ENCODE results near the gene BRPF3.
A peak's percentile ranks its signal among the peaks of the same experiment; 100 is the strongest.
"Not testable (repeated sequence)": the region's sequence is repeated elsewhere in the genome, so short reads cannot be mapped to it uniquely, and the experiment has no call there.

BRPF3 gene

GRCh38 chr6:36200154-36200891, 3.8 kb downstream of the BRPF3 start:
- no peak for DNase-seq (ENCODE audit: extremely low read depth in 1 of 2, low read depth in 1 of 2)

- no peak for DNase-seq (ENCODE audit: extremely low read depth in 1 of 2, low read depth in 1 of 2)
These were observed 4.6 kb downstream of the BRPF3 start for GRCh38 chr6:36200998-36201596.

- DNase-seq (ENCODE audit: extremely low read depth in 1 of 2, low read depth in 1 of 2) = no peak
These were observed 5.1 kb downstream of the BRPF3 start for GRCh38 chr6:36201612-36202011.

GRCh38 chr6:36202101-36202500, 5.6 kb downstream of the BRPF3 start:
- no peak for DNase-seq (ENCODE audit: extremely low read depth in 1 of 2, low read depth in 1 of 2)

- peak in 1 of 2 donors; percentile 18 for DNase-seq (ENCODE audit: extremely low read depth in 1 of 2, low read depth in 1 of 2)
These were observed 7.7 kb downstream of the BRPF3 start for GRCh38 chr6:36204068-36204753.

GRCh38 chr6:36207155-36207554, 10.6 kb downstream of the BRPF3 start:
- DNase-seq (ENCODE audit: extremely low read depth in 1 of 2, low read depth in 1 of 2) = no peak

- DNase-seq (ENCODE audit: extremely low read depth in 1 of 2, low read depth in 1 of 2) = no peak
These were observed 13.1 kb downstream of the BRPF3 start for GRCh38 chr6:36209606-36210005.

GRCh38 chr6:36210182-36210581, 13.6 kb downstream of the BRPF3 start:
- DNase-seq (ENCODE audit: extremely low read depth in 1 of 2, low read depth in 1 of 2) = no peak

GRCh38 chr6:36210886-36211595, 14.5 kb downstream of the BRPF3 start:
- no peak for DNase-seq (ENCODE audit: extremely low read depth in 1 of 2, low read depth in 1 of 2)

GRCh38 chr6:36216559-36216958, 20.0 kb downstream of the BRPF3 start:
- no peak for DNase-seq (ENCODE audit: extremely low read depth in 1 of 2, low read depth in 1 of 2)

- DNase-seq (ENCODE audit: extremely low read depth in 1 of 2, low read depth in 1 of 2) = no peak
These were observed 20.6 kb downstream of the BRPF3 start for GRCh38 chr6:36217188-36217587.

GRCh38 chr6:36217946-36218345, 21.4 kb downstream of the BRPF3 start:
- no peak for DNase-seq (ENCODE audit: extremely low read depth in 1 of 2, low read depth in 1 of 2)

- DNase-seq (ENCODE audit: extremely low read depth in 1 of 2, low read depth in 1 of 2) = not testable (repeated sequence)
These were observed 22.0 kb downstream of the BRPF3 start for GRCh38 chr6:36218516-36218915.

GRCh38 chr6:36219081-36219480, 22.5 kb downstream of the BRPF3 start:
- no peak for DNase-seq (ENCODE audit: extremely low read depth in 1 of 2, low read depth in 1 of 2)

GRCh38 chr6:36220226-36220625, 23.7 kb downstream of the BRPF3 start:
- no peak for DNase-seq (ENCODE audit: extremely low read depth in 1 of 2, low read depth in 1 of 2)

- DNase-seq (ENCODE audit: extremely low read depth in 1 of 2, low read depth in 1 of 2) = no peak
These were observed 25.1 kb downstream of the BRPF3 start for GRCh38 chr6:36221674-36222073.

GRCh38 chr6:36222924-36223323, 26.4 kb downstream of the BRPF3 start:
- no peak for DNase-seq (ENCODE audit: extremely low read depth in 1 of 2, low read depth in 1 of 2)

GRCh38 chr6:36223706-36224105, 27.2 kb downstream of the BRPF3 start:
- no peak for DNase-seq (ENCODE audit: extremely low read depth in 1 of 2, low read depth in 1 of 2)

- DNase-seq (ENCODE audit: extremely low read depth in 1 of 2, low read depth in 1 of 2) = no peak
These were observed 28.4 kb downstream of the BRPF3 start for GRCh38 chr6:36224918-36225461.

- no peak for DNase-seq (ENCODE audit: extremely low read depth in 1 of 2, low read depth in 1 of 2)
These were observed 30.0 kb downstream of the BRPF3 start for GRCh38 chr6:36226438-36227047.
